Panc1 (cell line): ENCODE measurements around the gene MADD.

Experiments used
- POLR2AphosphoS5 ChIP-seq: IDR thresholded peaks from 2 replicates; pipeline ENCODE4 v1.6.1; 2012; ENCODE audit warnings: mild to moderate bottlenecking, low read depth, low read length, moderate library complexity
- SIN3A ChIP-seq: IDR thresholded peaks from 2 replicates; pipeline ENCODE4 v1.6.1; 2012; ENCODE audit warnings: low read depth, mild to moderate bottlenecking, low read length, moderate library complexity, borderline replicate concordance; ENCODE audit not compliant: insufficient read depth
- TCF7L2 ChIP-seq: IDR thresholded peaks from 2 replicates; pipeline ENCODE4 v1.6.1; 2011; ENCODE audit warnings: mild to moderate bottlenecking, low read depth, low read length, inconsistent platforms
- TF ChIP-seq, protein P1 (sequence below): fragments of 450-650 bp; IDR thresholded peaks from 2 replicates; pipeline ENCODE4 v1.5.1; 2017; ENCODE audit warnings: mild to moderate bottlenecking
- TF ChIP-seq, protein P2 (sequence below), 2 experiments: IDR thresholded peaks; 2 replicates each; pipeline ENCODE4 v1.6.1; 2011 to 2012; ENCODE audit warnings: low read depth in 2 of 2, control low read depth in 1 of 2, low read length in 1 of 2, mild to moderate bottlenecking in 1 of 2, moderate library complexity in 1 of 2; ENCODE audit not compliant: insufficient read depth in 1 of 2

DNA sequence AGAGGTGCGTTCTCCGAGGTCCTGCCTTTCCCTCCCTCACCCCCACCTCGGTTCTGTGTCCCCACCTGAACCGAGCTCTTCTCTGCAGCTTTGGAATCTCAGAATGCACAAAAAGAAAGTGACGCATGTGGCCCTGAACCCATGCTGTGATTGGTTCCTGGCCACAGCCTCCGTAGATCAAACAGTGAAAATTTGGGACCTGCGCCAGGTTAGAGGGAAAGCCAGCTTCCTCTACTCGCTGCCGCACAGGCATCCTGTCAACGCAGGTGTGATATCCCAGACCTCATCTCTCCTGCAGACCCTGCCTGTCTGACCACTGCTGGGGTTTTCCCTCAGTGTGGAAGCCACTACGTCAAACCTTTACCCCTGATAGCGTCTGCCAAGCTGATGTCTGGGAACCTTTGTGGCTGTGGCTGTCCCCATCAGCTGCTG is 35.2 kb upstream of the MADD start:
- TF ChIP-seq, protein P1, sequence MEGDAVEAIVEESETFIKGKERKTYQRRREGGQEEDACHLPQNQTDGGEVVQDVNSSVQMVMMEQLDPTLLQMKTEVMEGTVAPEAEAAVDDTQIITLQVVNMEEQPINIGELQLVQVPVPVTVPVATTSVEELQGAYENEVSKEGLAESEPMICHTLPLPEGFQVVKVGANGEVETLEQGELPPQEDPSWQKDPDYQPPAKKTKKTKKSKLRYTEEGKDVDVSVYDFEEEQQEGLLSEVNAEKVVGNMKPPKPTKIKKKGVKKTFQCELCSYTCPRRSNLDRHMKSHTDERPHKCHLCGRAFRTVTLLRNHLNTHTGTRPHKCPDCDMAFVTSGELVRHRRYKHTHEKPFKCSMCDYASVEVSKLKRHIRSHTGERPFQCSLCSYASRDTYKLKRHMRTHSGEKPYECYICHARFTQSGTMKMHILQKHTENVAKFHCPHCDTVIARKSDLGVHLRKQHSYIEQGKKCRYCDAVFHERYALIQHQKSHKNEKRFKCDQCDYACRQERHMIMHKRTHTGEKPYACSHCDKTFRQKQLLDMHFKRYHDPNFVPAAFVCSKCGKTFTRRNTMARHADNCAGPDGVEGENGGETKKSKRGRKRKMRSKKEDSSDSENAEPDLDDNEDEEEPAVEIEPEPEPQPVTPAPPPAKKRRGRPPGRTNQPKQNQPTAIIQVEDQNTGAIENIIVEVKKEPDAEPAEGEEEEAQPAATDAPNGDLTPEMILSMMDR: no peak
- TF ChIP-seq, protein P2, sequence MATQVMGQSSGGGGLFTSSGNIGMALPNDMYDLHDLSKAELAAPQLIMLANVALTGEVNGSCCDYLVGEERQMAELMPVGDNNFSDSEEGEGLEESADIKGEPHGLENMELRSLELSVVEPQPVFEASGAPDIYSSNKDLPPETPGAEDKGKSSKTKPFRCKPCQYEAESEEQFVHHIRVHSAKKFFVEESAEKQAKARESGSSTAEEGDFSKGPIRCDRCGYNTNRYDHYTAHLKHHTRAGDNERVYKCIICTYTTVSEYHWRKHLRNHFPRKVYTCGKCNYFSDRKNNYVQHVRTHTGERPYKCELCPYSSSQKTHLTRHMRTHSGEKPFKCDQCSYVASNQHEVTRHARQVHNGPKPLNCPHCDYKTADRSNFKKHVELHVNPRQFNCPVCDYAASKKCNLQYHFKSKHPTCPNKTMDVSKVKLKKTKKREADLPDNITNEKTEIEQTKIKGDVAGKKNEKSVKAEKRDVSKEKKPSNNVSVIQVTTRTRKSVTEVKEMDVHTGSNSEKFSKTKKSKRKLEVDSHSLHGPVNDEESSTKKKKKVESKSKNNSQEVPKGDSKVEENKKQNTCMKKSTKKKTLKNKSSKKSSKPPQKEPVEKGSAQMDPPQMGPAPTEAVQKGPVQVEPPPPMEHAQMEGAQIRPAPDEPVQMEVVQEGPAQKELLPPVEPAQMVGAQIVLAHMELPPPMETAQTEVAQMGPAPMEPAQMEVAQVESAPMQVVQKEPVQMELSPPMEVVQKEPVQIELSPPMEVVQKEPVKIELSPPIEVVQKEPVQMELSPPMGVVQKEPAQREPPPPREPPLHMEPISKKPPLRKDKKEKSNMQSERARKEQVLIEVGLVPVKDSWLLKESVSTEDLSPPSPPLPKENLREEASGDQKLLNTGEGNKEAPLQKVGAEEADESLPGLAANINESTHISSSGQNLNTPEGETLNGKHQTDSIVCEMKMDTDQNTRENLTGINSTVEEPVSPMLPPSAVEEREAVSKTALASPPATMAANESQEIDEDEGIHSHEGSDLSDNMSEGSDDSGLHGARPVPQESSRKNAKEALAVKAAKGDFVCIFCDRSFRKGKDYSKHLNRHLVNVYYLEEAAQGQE (IDR thresholded peaks at IDR 0.05; ENCODE audit: insufficient read depth in 1 of 2, low read depth in 2 of 2, low read length in 1 of 2): no peak
- TF ChIP-seq POLR2AphosphoS5 (peak; percentile 56), TCF7L2 (peak; percentile 81; the same call in 1 of the 2 replicates), SIN3A (no peak)
